Retinal pigment epithelial cell (primary cell): ENCODE measurements around the gene FLII.

ENCODE experiments used
- DNase-seq: peaks from one replicate; pipeline ENCODE4 v3.0.0-alpha.2; 2010; ENCODE audit warnings: low read depth
- H3K4me3 ChIP-seq: 2 replicates; pipeline ENCODE4 v1.5.1; 2011; ENCODE audit warnings: mild to moderate bottlenecking, low read length, control low read depth, moderate library complexity
- CTCF ChIP-seq: conservative IDR thresholded peaks from 2 replicates; pipeline ENCODE4 v1.5.1; 2011; ENCODE audit warnings: low read depth, low read length, control low read depth, inconsistent platforms

FLII gene

GRCh38 chr17:18245038-18245776, 13.3 kb downstream of the FLII start:
- no peak for TF ChIP-seq CTCF
- DNase-seq, result no peak
- no peak overlapping the region for H3K4me3 ChIP-seq

- no peak for DNase-seq
- H3K4me3 ChIP-seq, result no peak overlapping the region
- no peak for TF ChIP-seq CTCF
These were observed 17.2 kb downstream of the FLII start for GRCh38 chr17:18241229-18241871.

GRCh38 chr17:18240449-18240848, 18.1 kb downstream of the FLII start:
- H3K4me3 ChIP-seq, result no peak overlapping the region
- TF ChIP-seq CTCF, result no peak
- DNase-seq, result no peak

- H3K4me3 ChIP-seq, result no peak overlapping the region
- no peak for TF ChIP-seq CTCF
- DNase-seq, result no peak
These were observed 20.2 kb downstream of the FLII start for GRCh38 chr17:18238299-18238698.

- no peak overlapping the region for H3K4me3 ChIP-seq
- no peak for DNase-seq
- TF ChIP-seq CTCF, result no peak
These were observed 21.1 kb downstream of the FLII start for GRCh38 chr17:18237461-18237860.

GRCh38 chr17:18236494-18236893, 22.0 kb downstream of the FLII start:
- H3K4me3 ChIP-seq, result no peak overlapping the region
- no peak for DNase-seq
- no peak for TF ChIP-seq CTCF

- DNase-seq, result peak; percentile 63
- no peak for TF ChIP-seq CTCF
These were observed 22.7 kb downstream of the FLII start for GRCh38 chr17:18235743-18236256.

More at GRCh38 chr17:18235743-18236256, 22.7 kb downstream of the FLII start:
- H3K4me3 ChIP-seq, result no peak overlapping the region
